PC-3 (cell line): ENCODE measurements around the gene CISTR. TPM values are rescaled to one million over a fixed set of nuclear protein-coding genes. Genes with fewer than 3 reads are reported as not detected.

ENCODE experiments used
- ATAC-seq: fragments of 200-7000 bp; cut with Tn5 transposase; 2 replicates; pipeline ENCODE4 v1.9.1; 2020; ENCODE audit warnings: mild to moderate bottlenecking, moderate library complexity
- BruUV-seq: library from RNA; stranded (reverse); fragments of 400-500 nt; replicated peaks from 2 replicates; lab custom pipeline; 2021; lab: Mats Ljungman, UMichigan
- CTCF ChIA-PET: fragments of 300-600 bp; sonication (Branson Sonifier 250); formaldehyde crosslinking; loops from one replicate; lab custom pipeline; 2022; ENCODE audit warnings: antibody characterized with exemption; lab: Charles Lee
- POLR2A ChIA-PET: fragments of 300-600 bp; sonication (Branson Sonifier 250); formaldehyde crosslinking; loops from one replicate; lab custom pipeline; 2022; ENCODE audit warnings: antibody characterized with exemption; ENCODE audit not compliant: unreplicated experiment; lab: Charles Lee
- DNase-seq: peaks from one replicate; pipeline ENCODE4 v3.0.0-alpha.2; 2015
- H2AFZ ChIP-seq: fragments of 300-600 bp; sonication (generic); 2 replicates; pipeline ENCODE4 v1.6.0; 2016; ENCODE audit warnings: antibody characterized with exemption, low read length
- H3F3A ChIP-seq: fragments of 300-600 bp; sonication (generic); one replicate; pipeline ENCODE4 v1.6.0; 2017; ENCODE audit warnings: antibody characterized with exemption, low read length, control low read depth, mild to moderate bottlenecking; ENCODE audit not compliant: unreplicated experiment
- H3K27ac ChIP-seq: fragments of 300-600 bp; sonication (generic); 2 replicates; pipeline ENCODE4 v1.5.1; 2016; ENCODE audit warnings: mild to moderate bottlenecking, low read length
- H3K27me3 ChIP-seq: fragments of 300-600 bp; sonication (generic); 2 replicates; pipeline ENCODE4 v1.6.1; 2016; ENCODE audit warnings: low read length, mixed read lengths
- H3K36me3 ChIP-seq: fragments of 300-600 bp; sonication (generic); 2 replicates; pipeline ENCODE4 v1.6.1; 2016; ENCODE audit warnings: low read depth, mixed run types, low read length, mixed read lengths
- H3K4me1 ChIP-seq: fragments of 300-600 bp; sonication (generic); 2 replicates; pipeline ENCODE4 v1.5.1; 2016; ENCODE audit warnings: low read length; ENCODE audit not compliant: insufficient read depth
- H3K4me2 ChIP-seq: fragments of 300-600 bp; sonication (generic); 2 replicates; pipeline ENCODE4 v1.6.0; 2016; ENCODE audit warnings: low read length
- H3K4me3 ChIP-seq: fragments of 300-600 bp; sonication (generic); 2 replicates; pipeline ENCODE4 v1.5.1; 2016; ENCODE audit warnings: mild to moderate bottlenecking, low read length, mixed read lengths
- H3K79me2 ChIP-seq: fragments of 300-600 bp; sonication (generic); 2 replicates; pipeline ENCODE4 v1.6.1; 2017; ENCODE audit warnings: low read length, mixed read lengths
- H3K9ac ChIP-seq: fragments of 300-600 bp; sonication (generic); 2 replicates; pipeline ENCODE4 v1.6.0; 2016; ENCODE audit warnings: mild to moderate bottlenecking, low read length
- H3K9me2 ChIP-seq: fragments of 300-600 bp; sonication (generic); replicated peaks from 2 replicates; pipeline ENCODE4 v1.6.1; 2016; ENCODE audit warnings: mixed run types, low read length, mixed read lengths
- H3K9me3 ChIP-seq: fragments of 300-600 bp; sonication (generic); 2 replicates; pipeline ENCODE4 v1.6.1; 2016; ENCODE audit warnings: low read length, mixed read lengths
- H4K20me1 ChIP-seq: fragments of 300-600 bp; sonication (generic); 2 replicates; pipeline ENCODE4 v1.6.1; 2016; ENCODE audit warnings: low read length, mixed read lengths
- CTCF ChIP-seq: fragments of 300-600 bp; sonication (generic); conservative IDR thresholded peaks from 2 replicates; pipeline ENCODE4 v1.5.1; 2017; ENCODE audit warnings: antibody characterized with exemption, low read depth, mild to moderate bottlenecking, low read length
- EZH2 ChIP-seq: fragments of 300-600 bp; sonication (generic); IDR thresholded peaks from one replicate; pipeline ENCODE4 v1.6.1; 2017; ENCODE audit warnings: antibody characterized with exemption, mild to moderate bottlenecking, low read length; ENCODE audit not compliant: unreplicated experiment
- EZH2phosphoT487 ChIP-seq: fragments of 300-600 bp; sonication (generic); IDR thresholded peaks from 2 replicates; pipeline ENCODE4 v1.6.1; 2018; ENCODE audit warnings: mild to moderate bottlenecking, antibody characterized with exemption, low read length, borderline replicate concordance
- intact Hi-C: fragments of 100-400 bp; cut with micrococcal nuclease; formaldehyde crosslinking; loops from 2 replicates; pipeline ENCODE4 v1.9.0; 2023
- total RNA-seq: library from RNA; depleted of rRNA; stranded (reverse); fragments of >200 nt; gene quantifications from 2 replicates; pipeline ENCODE4 v1.2.3, GENCODE V29; 2014

The CISTR gene
- total RNA-seq, 1 experiment from 2014 or later: not detected

GRCh38 chr12:53788892-53789291 lies 37.1 kb upstream of the CISTR start:
- no peak overlapping the region for H3K9ac ChIP-seq

GRCh38 chr12:53786411-53786810 lies 34.6 kb upstream of the CISTR start:
- H3K9ac ChIP-seq: no peak overlapping the region
- no TSS peak for BruUV-seq
- no peaks in the 10 kb centered on the region for H3K79me2 ChIP-seq
- H3K4me1 ChIP-seq: 0 out of 2 replicates have a peak, but pooled peaks cover 4% of the 10 kb centered on the region
- no peak overlapping the region for H3K4me3 ChIP-seq
- H3F3A ChIP-seq: no peaks in the 10 kb centered on the region
- H3K9me3 ChIP-seq: no peaks in the 10 kb centered on the region
- ATAC-seq (no peak), DNase-seq (no peak)
- H3K27me3 ChIP-seq: no peaks in the 10 kb centered on the region
- POLR2A ChIA-PET: no interaction called here
- intact Hi-C loops: no loop called here
- H4K20me1 ChIP-seq: no peaks in the 10 kb centered on the region
- CTCF ChIA-PET: no interaction called here
- TF ChIP-seq EZH2phosphoT487 (no peak), CTCF (no peak)
- H3K27ac ChIP-seq: no peak overlapping the region
- H3K9me2 ChIP-seq: 0 out of 2 replicates have a peak, but pooled peaks cover 3% of the 10 kb centered on the region
- no peak overlapping the region for H2AFZ ChIP-seq
- no peak overlapping the region for H3K4me2 ChIP-seq
- H3K36me3 ChIP-seq: no peaks in the 10 kb centered on the region

More at GRCh38 chr12:53788892-53789291, 37.1 kb upstream of the CISTR start:
- intact Hi-C loops: no loop called here
- no peaks in the 10 kb centered on the region for H3K27me3 ChIP-seq
- no peaks in the 10 kb centered on the region for H3K9me3 ChIP-seq
- no peaks in the 10 kb centered on the region for H3F3A ChIP-seq
- ChIA-PET POLR2A (no interaction called here), CTCF (no interaction called here)
- peaks cover 8% of the 10 kb centered on the region for H3K4me1 ChIP-seq
- no peak overlapping the region for H3K27ac ChIP-seq
- ATAC-seq: no peak
- no peaks in the 10 kb centered on the region for H4K20me1 ChIP-seq
- H2AFZ ChIP-seq: no peak overlapping the region
- no peak overlapping the region for H3K4me2 ChIP-seq
- no peak for DNase-seq
- H3K4me3 ChIP-seq: no peak overlapping the region
- no peaks in the 10 kb centered on the region for H3K36me3 ChIP-seq
- TF ChIP-seq CTCF (no peak), EZH2phosphoT487 (no peak), EZH2 (no peak)
- BruUV-seq: no TSS peak
- H3K9me2 ChIP-seq: 0 out of 2 replicates have a peak, but pooled peaks cover 3% of the 10 kb centered on the region
- no peaks in the 10 kb centered on the region for H3K79me2 ChIP-seq

DNA sequence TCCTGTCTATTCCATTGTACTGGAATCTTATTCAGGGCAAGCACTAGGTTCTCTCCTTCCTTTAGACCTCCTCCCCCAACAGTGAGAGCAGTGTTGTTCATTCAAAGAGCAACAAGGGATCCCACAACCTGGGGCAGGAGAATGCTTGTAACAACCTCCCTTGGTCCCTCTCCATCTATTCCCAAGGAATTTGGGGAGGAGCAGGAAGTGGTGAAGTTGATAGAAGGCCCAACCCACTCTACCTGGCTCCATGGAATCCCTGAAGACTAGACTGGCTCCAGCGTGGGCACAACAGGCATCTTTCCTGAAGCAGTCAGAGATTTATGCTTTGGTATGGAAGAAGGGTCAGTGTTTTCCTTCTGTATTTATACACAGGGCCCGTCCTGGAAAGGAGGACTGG lies 33.4 kb upstream of the CISTR start:
- no peak overlapping the region for H3K27ac ChIP-seq
- H3K36me3 ChIP-seq: no peaks in the 10 kb centered on the region
- POLR2A ChIA-PET: no interaction called here
- no peak overlapping the region for H3K4me3 ChIP-seq
- CTCF ChIA-PET: interaction anchor here (0.9 kb wide), 1 partner anchor 28 kb away, joined by 3 read pairs; no protein-coding TSS in a partner anchor
- 0 out of 2 replicates have a peak, but pooled peaks cover 7% of the 10 kb centered on the region for H3K4me1 ChIP-seq
- H2AFZ ChIP-seq: peak overlapping the region; percentile 7; the same call in 1 of the 2 replicates
- ATAC-seq: no peak
- no peaks in the 10 kb centered on the region for H4K20me1 ChIP-seq
- H3K9ac ChIP-seq: no peak overlapping the region
- no TSS peak for BruUV-seq
- no peaks in the 10 kb centered on the region for H3F3A ChIP-seq
- intact Hi-C loops: no loop called here
- 0 out of 2 replicates have a peak, but pooled peaks cover 3% of the 10 kb centered on the region for H3K9me2 ChIP-seq
- no peak for DNase-seq
- TF ChIP-seq EZH2phosphoT487 (no peak), CTCF (no peak), EZH2 (no peak)
- no peak overlapping the region for H3K4me2 ChIP-seq
- no peaks in the 10 kb centered on the region for H3K27me3 ChIP-seq
- H3K79me2 ChIP-seq: no peaks in the 10 kb centered on the region
- no peaks in the 10 kb centered on the region for H3K9me3 ChIP-seq
